UCSD-AML1 (cell line): Measurements from ENCODE around the gene PAFAH1B2.
"Not testable (repeated sequence)": the region's sequence is repeated elsewhere in the genome, so short reads cannot be mapped to it uniquely, and the experiment has no call there.

Experiments
- DNase-seq: peaks from one replicate; lab custom pipeline; 2025; ENCODE audit not compliant: unreplicated experiment; lab: John Stamatoyannopoulos, UW

PAFAH1B2 gene

GRCh38 chr11:117127171-117127901 is 16.8 kb upstream of the PAFAH1B2 start:
- DNase-seq = no peak

DNA sequence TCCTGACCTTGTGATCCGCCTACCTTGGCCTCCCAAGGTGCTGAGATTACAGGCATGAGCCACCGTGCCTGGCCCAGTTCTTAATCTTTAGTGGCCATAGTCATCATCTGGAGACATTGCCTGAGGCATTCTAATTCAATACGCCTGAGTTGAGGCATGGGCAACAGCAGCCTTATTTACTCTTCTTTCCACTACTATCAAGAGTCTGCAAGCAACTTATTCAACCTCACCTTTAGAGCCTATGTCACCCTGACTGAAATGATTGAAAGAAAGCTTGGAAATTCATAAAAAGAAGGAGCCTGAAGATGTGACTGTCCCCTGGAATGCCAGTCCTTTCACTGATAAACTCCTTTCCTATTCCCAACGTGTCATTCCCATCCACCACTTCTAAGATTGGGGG is 15.8 kb upstream of the PAFAH1B2 start:
- no peak for DNase-seq

- DNase-seq = not testable (repeated sequence)
These were observed 13.7 kb upstream of the PAFAH1B2 start for GRCh38 chr11:117130396-117130795.

GRCh38 chr11:117130879-117131278 is 13.2 kb upstream of the PAFAH1B2 start:
- DNase-seq = no peak

GRCh38 chr11:117134431-117134830 is 9.7 kb upstream of the PAFAH1B2 start:
- DNase-seq = no peak

DNA sequence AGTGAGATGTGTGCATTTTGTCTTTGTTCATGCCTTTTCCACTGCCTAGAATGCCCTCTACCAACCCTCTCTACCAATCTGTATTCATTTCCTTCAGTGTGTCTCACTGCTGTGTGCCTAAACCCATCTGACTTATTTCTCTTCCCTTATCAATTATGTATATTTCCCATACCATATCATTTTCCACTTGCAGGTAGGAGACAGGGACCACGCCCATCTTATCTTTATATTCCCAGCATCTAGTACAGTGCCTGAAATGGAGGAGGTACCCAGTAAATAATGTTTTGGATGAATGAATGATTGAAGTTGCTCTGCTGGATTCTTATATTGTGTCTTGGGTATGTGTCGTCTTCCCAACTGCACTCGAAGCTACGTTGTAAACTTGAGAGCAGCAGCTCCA is 9.1 kb upstream of the PAFAH1B2 start:
- DNase-seq = not testable (repeated sequence)

DNA sequence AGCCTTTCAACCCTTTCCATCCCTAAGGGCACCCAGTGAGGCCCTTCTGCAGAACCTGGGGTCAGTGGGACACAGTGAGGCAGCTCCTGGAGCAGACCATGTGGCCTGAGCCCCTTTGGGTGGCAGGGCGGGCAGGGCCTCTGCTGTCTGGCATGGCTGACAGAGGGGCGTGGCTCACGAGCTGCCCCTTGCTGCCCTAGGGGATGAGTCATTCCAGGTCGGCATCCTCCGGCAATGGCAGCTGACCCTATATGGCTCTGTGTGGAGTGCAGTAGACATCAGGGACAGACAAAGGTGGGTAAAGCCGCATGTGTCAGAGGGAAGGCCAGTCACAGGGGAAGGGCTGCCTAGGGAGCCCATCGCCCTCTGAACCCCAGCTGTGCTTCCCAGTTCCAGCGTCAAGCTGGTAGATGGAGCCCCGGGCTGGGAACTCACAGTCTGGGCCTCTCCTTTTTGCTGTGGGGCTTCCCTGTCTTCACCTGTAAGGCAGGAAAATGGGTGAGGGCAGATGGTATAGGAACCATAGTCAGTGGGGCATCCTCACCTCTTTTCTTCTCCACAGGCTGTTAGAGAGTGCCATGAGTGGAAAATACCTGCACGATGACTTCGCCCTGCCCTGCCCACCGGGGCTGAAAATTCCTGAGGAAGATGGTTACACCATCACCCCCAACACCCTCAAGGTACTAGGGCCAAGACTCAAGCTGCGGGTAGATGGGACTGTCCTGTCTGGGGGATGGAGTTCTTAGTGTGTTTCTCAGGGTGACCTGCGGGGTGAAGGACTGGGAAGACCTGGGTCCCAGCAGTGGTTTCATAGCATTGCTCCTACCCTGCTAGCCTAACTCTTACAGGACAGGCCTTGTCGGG is 6.6 kb upstream of the PAFAH1B2 start:
- not testable (repeated sequence) for DNase-seq

GRCh38 chr11:117143390-117143789 is 697 bp upstream of the PAFAH1B2 start:
- DNase-seq = peak; percentile 10

- peak; percentile 77 for DNase-seq
These were observed 648 bp downstream of the PAFAH1B2 start for GRCh38 chr11:117144477-117145392.

- no peak for DNase-seq
These were observed 1.3 kb downstream of the PAFAH1B2 start for GRCh38 chr11:117145393-117145761.

GRCh38 chr11:117146521-117146920 is 2.4 kb downstream of the PAFAH1B2 start:
- DNase-seq = no peak

GRCh38 chr11:117152066-117152465 is 8.0 kb downstream of the PAFAH1B2 start:
- DNase-seq = no peak

- DNase-seq = no peak
These were observed 10.4 kb downstream of the PAFAH1B2 start for GRCh38 chr11:117154468-117154867.

GRCh38 chr11:117157507-117157906 is 13.4 kb downstream of the PAFAH1B2 start:
- DNase-seq = no peak

DNA sequence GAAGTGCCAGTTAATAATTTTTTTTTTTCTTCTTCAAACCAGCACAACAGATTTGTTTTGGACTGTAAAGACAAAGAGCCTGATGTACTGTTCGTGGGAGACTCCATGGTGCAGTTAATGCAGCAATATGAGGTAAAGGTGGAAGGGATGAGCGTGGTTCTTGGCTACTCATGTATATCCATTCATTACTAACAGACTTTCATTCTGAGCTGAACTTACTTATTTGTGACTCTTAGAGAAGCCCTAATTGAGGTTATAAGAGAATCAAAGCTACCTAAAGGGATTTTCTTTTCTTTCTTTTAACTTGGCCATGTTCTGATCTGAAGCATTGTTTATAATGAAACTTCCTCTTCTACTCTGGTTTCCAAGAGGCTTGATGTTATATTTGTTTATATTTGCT is 15.8 kb downstream of the PAFAH1B2 start:
- no peak for DNase-seq

DNA sequence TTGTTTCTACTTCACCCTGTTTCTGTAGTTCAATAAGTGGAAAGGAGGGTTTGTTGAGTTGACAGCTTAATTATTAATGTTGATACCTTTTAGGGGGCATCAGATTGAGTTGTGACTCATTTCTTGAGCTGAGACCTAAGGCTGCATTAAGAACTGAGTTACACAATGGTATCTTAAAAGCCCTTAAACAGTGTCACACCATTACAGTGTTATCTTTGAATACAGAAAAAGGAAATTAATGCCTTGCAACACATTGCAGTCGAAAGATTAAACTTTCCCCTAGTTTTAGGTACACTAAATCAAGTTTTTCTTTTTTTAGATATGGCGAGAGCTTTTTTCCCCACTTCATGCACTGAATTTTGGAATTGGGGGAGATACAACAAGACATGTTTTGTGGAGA is 16.7 kb downstream of the PAFAH1B2 start:
- DNase-seq = no peak

DNA sequence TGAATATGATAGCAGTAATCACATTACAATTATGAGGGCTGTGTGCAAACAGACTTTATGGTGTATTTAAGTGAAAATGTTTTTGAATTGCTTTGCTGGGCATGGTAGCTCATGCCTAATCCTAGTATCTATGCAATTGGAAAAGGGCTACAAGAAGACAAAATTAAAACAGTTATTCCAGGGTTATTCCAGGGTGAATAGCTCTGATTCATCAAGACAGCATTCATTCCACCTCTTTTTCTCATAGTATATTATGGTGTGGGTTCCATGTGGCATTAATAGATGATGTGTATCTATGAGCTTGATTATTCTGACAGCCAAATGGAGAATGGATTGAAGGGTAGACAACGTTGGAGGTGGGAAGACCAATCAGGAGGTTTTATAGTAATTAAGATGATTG is 22.4 kb downstream of the PAFAH1B2 start:
- DNase-seq = no peak

GRCh38 chr11:117169736-117170135 is 25.6 kb downstream of the PAFAH1B2 start:
- DNase-seq = no peak

DNA sequence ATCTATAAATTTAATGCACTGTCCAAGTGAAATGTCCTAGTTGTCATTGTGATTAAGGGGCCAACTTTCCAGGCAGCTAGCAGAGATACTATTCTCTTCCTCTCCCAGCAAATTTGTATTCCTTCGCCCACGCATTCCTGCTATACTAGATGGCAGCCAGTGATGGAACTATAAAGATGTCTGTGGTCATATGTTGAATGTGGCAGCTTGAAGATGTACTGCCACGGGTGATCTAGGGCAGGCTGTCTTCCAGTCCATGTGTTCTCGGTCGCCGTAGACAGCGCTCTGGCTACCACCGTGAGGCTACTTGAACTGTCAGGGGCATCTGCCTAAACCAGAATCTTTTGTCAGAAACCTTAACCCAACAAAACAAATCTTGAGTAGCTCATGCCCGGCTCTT is 26.1 kb downstream of the PAFAH1B2 start:
- DNase-seq = no peak

DNA sequence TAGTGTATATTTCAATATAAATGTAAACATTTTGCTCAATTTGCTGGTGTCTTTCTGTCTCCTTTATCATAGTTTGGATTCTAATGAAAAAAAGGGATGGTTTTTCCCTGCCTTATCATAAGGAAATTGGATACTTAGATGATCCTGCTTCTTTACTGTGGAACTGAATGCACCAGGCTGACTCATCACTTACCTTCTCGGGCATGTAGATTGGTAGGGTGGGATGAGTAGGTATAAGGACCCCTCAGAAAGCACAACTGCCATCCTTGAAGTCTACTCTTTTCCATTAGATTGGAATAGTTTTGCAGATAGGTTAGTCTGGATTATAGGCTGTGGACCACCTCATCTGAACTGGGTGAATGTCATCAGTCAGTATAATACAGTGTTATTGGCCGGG is 26.9 kb downstream of the PAFAH1B2 start:
- DNase-seq = no peak

DNA sequence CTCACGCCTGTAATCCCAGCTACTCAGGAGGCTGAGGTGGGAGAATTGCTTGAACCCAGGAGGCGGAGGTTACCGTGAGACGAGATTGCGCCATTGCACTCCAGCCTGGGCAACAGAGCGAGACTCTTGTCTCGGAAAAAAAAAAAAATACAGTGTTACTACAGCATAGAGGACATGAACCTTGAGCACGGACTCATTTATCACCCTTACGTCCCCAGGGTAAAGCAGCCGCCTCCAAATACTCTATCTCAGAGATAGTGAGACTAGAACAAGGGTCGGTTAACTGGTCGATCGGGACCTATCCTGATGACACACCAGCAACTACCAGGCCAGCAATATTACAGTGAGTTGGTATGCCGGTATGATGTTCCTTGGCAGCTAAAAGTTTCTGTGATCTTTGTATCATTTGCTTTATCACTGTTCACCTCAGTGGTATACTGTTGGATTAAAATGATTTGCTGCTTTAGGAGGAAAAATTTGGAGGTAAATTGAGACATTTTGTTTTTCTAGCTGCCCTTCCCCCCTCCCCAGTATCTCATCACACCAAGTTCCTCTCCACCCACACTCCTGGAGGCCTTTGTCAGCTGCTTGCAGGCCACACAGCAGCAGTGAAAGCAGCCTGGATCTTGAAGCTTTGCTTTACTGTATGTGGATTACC is 27.4 kb downstream of the PAFAH1B2 start:
- DNase-seq = no peak
